SK-N-SH treated with all-trans-retinoic acid at 6 μM for 48 hours (cell line): ENCODE measurements around the gene KCNK17.
A peak's percentile ranks its signal among the peaks of the same experiment; 100 is the strongest.

Experiments
- ATAC-seq: fragments of 200-7000 bp; cut with Tn5 transposase; 3 replicates; pipeline ENCODE4 v1.9.1; 2020; ENCODE audit warnings: mild to moderate bottlenecking, moderate library complexity
- ARNTL ChIP-seq: fragments of 450-650 bp; formaldehyde crosslinking; IDR thresholded peaks from 2 replicates; pipeline ENCODE4 v1.5.0; 2020; ENCODE audit warnings: low read depth, mild to moderate bottlenecking, moderate library complexity, borderline replicate concordance
- BACH2 ChIP-seq: fragments of 250-450 bp; sonication (Bioruptor Pico); IDR thresholded peaks from 2 replicates; pipeline ENCODE4 v1.9.0; 2021; ENCODE audit warnings: mild to moderate bottlenecking, borderline replicate concordance
- CSRNP3 ChIP-seq: fragments of 250-450 bp; sonication (Bioruptor Pico); IDR thresholded peaks from 2 replicates; pipeline ENCODE4 v1.5.1; 2021; ENCODE audit warnings: mild to moderate bottlenecking, moderate library complexity
- GLIS3 ChIP-seq: fragments of 250-450 bp; sonication (Bioruptor Pico); IDR thresholded peaks from 2 replicates; pipeline ENCODE4 v1.5.0; 2020; ENCODE audit warnings: mild to moderate bottlenecking, moderate library complexity
- ISL1 ChIP-seq: fragments of 250-450 bp; sonication (Bioruptor Pico); IDR thresholded peaks from 2 replicates; pipeline ENCODE4 v2.1.2; 2022; ENCODE audit warnings: mild to moderate bottlenecking, moderate library complexity
- OSR1 ChIP-seq: fragments of 250-450 bp; sonication (Bioruptor Pico); IDR thresholded peaks from 2 replicates; pipeline ENCODE4 v1.8.0; 2022; ENCODE audit warnings: moderate library complexity, mild to moderate bottlenecking, inconsistent platforms
- PATZ1 ChIP-seq: fragments of 250-450 bp; sonication (Bioruptor Pico); IDR thresholded peaks from 2 replicates; pipeline ENCODE4 v1.8.0; 2020; ENCODE audit warnings: mild to moderate bottlenecking, moderate library complexity, borderline replicate concordance
- PPARA ChIP-seq: fragments of 250-450 bp; sonication (Bioruptor Pico); IDR thresholded peaks from 2 replicates; pipeline ENCODE4 v1.5.0; 2020; ENCODE audit warnings: mild to moderate bottlenecking, borderline replicate concordance
- SNAI2 ChIP-seq: fragments of 250-450 bp; sonication (Bioruptor Pico); IDR thresholded peaks from 2 replicates; pipeline ENCODE4 v1.5.0; 2020; ENCODE audit warnings: mild to moderate bottlenecking, moderate library complexity
- TCF4 ChIP-seq: fragments of 250-450 bp; sonication (Bioruptor Pico); IDR thresholded peaks from 2 replicates; pipeline ENCODE4 v1.8.0; 2021; ENCODE audit warnings: mild to moderate bottlenecking, moderate library complexity, borderline replicate concordance
- TOX ChIP-seq: fragments of 250-450 bp; sonication (Bioruptor Pico); IDR thresholded peaks from 2 replicates; pipeline ENCODE4 v1.8.0; 2021; ENCODE audit warnings: mild to moderate bottlenecking, moderate library complexity, borderline replicate concordance
- TSHZ2 ChIP-seq: fragments of 250-450 bp; sonication (Bioruptor Pico); IDR thresholded peaks from 2 replicates; pipeline ENCODE4 v1.5.0; 2020; ENCODE audit warnings: mild to moderate bottlenecking, moderate library complexity
- ZC3H10 ChIP-seq: fragments of 250-450 bp; sonication (Bioruptor Pico); IDR thresholded peaks from 2 replicates; pipeline ENCODE4 v1.5.1; 2021; ENCODE audit warnings: mild to moderate bottlenecking, moderate library complexity
- ZFP3 ChIP-seq: fragments of 250-450 bp; sonication (Bioruptor Pico); IDR thresholded peaks from 2 replicates; pipeline ENCODE4 v1.5.0; 2020; ENCODE audit warnings: mild to moderate bottlenecking, moderate library complexity
- ZFP30 ChIP-seq: fragments of 450-650 bp; formaldehyde crosslinking; IDR thresholded peaks from 2 replicates; pipeline ENCODE4 v1.5.0; 2022; ENCODE audit warnings: mild to moderate bottlenecking, moderate library complexity
- ZNF70 ChIP-seq: fragments of 450-650 bp; formaldehyde crosslinking; IDR thresholded peaks from 2 replicates; pipeline ENCODE4 v1.5.0; 2020; ENCODE audit warnings: mild to moderate bottlenecking, moderate library complexity
- ZNF8 ChIP-seq: fragments of 450-650 bp; formaldehyde crosslinking; IDR thresholded peaks from 2 replicates; pipeline ENCODE4 v1.5.0; 2020; ENCODE audit warnings: mild to moderate bottlenecking, moderate library complexity

Gene KCNK17

GRCh38 chr6:39303425-39304153 is 10.6 kb downstream of the KCNK17 start:
- ATAC-seq = peak; percentile 26
- TF ChIP-seq OSR1 (CRISPR knock-in tag) (no peak), TSHZ2 (CRISPR knock-in tag) (no peak), BACH2 (CRISPR knock-in tag) (no peak), ISL1 (CRISPR knock-in tag) (no peak), PPARA (CRISPR knock-in tag) (no peak), CSRNP3 (CRISPR knock-in tag) (no peak), ZNF8 (CRISPR knock-in tag) (no peak)

GRCh38 chr6:39302669-39303424 is 11.4 kb downstream of the KCNK17 start:
- ATAC-seq = peak; percentile 97
- no peak for TF ChIP-seq TSHZ2 (CRISPR knock-in tag)
- no peak for TF ChIP-seq PPARA (CRISPR knock-in tag)

- ATAC-seq = no peak
- no peak for TF ChIP-seq PPARA (CRISPR knock-in tag)
- TF ChIP-seq ZNF8 (CRISPR knock-in tag) = no peak
- TF ChIP-seq GLIS3 (CRISPR knock-in tag) = no peak
- no peak for TF ChIP-seq TOX
- TF ChIP-seq ZNF70 (CRISPR knock-in tag) = no peak
- no peak for TF ChIP-seq PATZ1 (CRISPR knock-in tag)
- no peak for TF ChIP-seq CSRNP3 (CRISPR knock-in tag)
- no peak for TF ChIP-seq OSR1 (CRISPR knock-in tag)
- no peak for TF ChIP-seq ZFP3 (CRISPR knock-in tag)
- TF ChIP-seq ZFP30 (CRISPR knock-in tag) = no peak
- TF ChIP-seq SNAI2 = no peak
- TF ChIP-seq ZC3H10 (CRISPR knock-in tag) = no peak
- no peak for TF ChIP-seq TCF4 (CRISPR knock-in tag)
- TF ChIP-seq ISL1 (CRISPR knock-in tag) = no peak
- TF ChIP-seq BACH2 (CRISPR knock-in tag) = no peak
- no peak for TF ChIP-seq ARNTL (CRISPR knock-in tag)
Measured at GRCh38 chr6:39302011-39302410, 12.2 kb downstream of the KCNK17 start.
